SK-N-MC (cell line): Measurements from ENCODE around the gene PPIH.
A peak's percentile ranks its signal among the peaks of the same experiment; 100 is the strongest.

Experiments
- DNase-seq: peaks from one replicate; pipeline ENCODE4 v3.0.0-alpha.2; 2011; ENCODE audit warnings: low read depth, low spot score
- H3K27ac ChIP-seq: fragments of 200-600 bp; sonication (generic); 2 replicates; pipeline ENCODE4 v1.5.1; 2016; ENCODE audit warnings: mixed run types
- H3K36me3 ChIP-seq: fragments of 200-600 bp; sonication (generic); 2 replicates; pipeline ENCODE4 v1.6.1; 2017; ENCODE audit warnings: antibody characterized with exemption, low read length, mixed read lengths; ENCODE audit not compliant: insufficient read depth
- H3K4me3 ChIP-seq: fragments of 200-600 bp; sonication (generic); 2 replicates; pipeline ENCODE4 v1.5.1; 2016
- H3K9ac ChIP-seq: fragments of 200-600 bp; sonication (generic); 2 replicates; pipeline ENCODE4 v1.8.0; 2017; ENCODE audit warnings: mixed run types, mixed read lengths; ENCODE audit not compliant: insufficient read length
- H3K9me3 ChIP-seq: fragments of 200-600 bp; sonication (generic); 2 replicates; pipeline ENCODE4 v1.6.1; 2017; ENCODE audit warnings: low read depth, mild to moderate bottlenecking, antibody characterized with exemption, low read length, moderate library complexity, mixed read lengths
- EZH2 ChIP-seq: fragments of 200-600 bp; sonication (generic); IDR thresholded peaks from one replicate; pipeline ENCODE4 v1.6.1; 2017; ENCODE audit warnings: antibody characterized with exemption
- FOXP2 ChIP-seq: optimal IDR thresholded peaks from 2 replicates; pipeline ENCODE3; 2011; ENCODE audit warnings: mild to moderate bottlenecking, moderate library complexity; ENCODE audit not compliant: insufficient read depth; ENCODE audit errors: extremely low read length, control extremely low read depth
- POLR2AphosphoS5 ChIP-seq: IDR thresholded peaks from 2 replicates; pipeline ENCODE4 v1.6.1; 2012; ENCODE audit warnings: mild to moderate bottlenecking, low read depth, low read length, borderline replicate concordance

PPIH gene

DNA sequence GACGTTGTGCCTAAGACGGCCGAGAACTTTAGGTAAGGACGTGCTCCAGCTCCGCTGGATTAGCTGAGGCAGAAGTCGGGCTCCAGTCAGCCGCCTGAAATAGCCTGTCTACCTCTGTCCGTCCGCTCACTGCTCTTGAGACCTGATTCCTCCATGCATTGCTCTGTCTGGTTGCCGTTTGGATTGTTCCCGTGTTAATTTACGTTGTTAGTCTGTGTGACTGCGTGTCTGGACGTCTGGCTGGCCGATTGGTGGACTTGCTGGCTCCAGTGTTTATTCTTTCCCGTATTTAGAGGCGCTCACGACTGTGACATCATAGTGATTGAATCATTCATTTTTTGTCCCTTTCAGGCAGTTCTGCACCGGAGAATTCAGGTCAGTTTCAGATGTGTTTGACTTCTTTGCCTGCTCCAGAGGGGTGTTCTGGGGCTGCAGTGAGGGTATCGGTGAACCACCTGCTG is 684 bp downstream of the PPIH start:
- no peak for DNase-seq
- H3K9ac ChIP-seq: peak overlapping the region; percentile 79
- no peak overlapping the region for H3K27ac ChIP-seq
- H3K9me3 ChIP-seq: no peaks in the 10 kb centered on the region
- peaks cover 38% of the 10 kb centered on the region for H3K36me3 ChIP-seq
- TF ChIP-seq FOXP2 (no peak), POLR2AphosphoS5 (no peak), EZH2 (no peak)
- peak overlapping the region; percentile 91 for H3K4me3 ChIP-seq

DNA sequence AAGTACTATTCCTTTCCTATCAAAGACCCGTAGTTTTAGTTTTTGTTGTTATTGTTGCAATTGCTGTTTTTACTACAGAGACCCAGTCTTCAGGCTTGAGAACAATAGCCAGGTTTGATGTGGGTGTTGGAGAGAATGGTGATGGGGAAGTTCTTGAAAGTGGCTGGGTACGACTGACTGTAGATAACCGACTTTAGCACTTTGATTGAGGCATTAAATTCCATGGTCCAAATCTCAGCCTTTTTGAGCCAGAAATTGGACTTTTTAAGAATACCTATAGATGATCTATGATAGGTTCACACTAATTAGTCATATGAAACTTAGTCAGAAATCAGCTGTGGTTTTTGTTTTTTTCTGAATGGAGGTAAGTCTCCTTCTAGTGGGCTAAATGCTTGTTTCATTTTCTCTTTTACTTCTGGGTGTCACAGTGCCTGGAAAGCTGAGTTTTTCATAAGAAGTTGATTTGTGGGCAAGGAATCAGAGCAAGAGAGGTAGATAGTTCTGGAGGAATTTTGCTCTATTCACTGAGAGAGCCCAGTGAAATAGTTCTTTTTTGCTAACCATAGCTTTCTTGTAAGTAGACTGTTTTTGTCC is 2.8 kb downstream of the PPIH start:
- no peak for DNase-seq
- Histone ChIP-seq H3K27ac (no peak overlapping the region), H3K9me3 (no peaks in the 10 kb centered on the region), H3K9ac (no peak overlapping the region), H3K4me3 (no peak overlapping the region), H3K36me3 (peaks cover 58% of the 10 kb centered on the region)
- TF ChIP-seq FOXP2 (no peak), EZH2 (no peak), POLR2AphosphoS5 (no peak)

DNA sequence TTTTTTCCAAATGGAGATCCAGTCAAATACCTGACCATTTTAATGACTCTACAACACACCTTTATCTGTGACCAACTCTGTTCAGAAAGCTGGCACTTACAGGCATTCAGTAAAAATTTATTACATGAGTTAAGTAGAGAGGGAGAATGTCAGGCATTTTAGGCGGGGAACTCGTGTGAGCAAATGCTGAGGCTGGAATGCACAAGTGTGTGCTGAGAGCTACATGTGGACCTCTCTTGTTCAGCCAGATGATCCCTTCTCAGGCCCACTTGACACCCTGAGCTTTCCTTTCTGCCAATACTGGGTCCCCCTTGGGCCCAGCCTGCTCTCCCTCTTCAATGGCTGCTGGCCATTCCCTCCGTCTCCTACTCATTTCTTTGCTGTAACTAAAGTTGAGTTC is 11.7 kb downstream of the PPIH start:
- TF ChIP-seq POLR2AphosphoS5 (no peak), FOXP2 (no peak), EZH2 (no peak)
- Histone ChIP-seq H3K9me3 (no peaks in the 10 kb centered on the region), H3K9ac (no peak overlapping the region), H3K4me3 (no peak overlapping the region), H3K36me3 (peaks cover 70% of the 10 kb centered on the region), H3K27ac (no peak overlapping the region)
- no peak for DNase-seq

GRCh38 chr1:42670425-42670824 is 12.2 kb downstream of the PPIH start:
- DNase-seq: no peak
- Histone ChIP-seq H3K27ac (no peak overlapping the region), H3K9me3 (no peaks in the 10 kb centered on the region), H3K4me3 (no peak overlapping the region), H3K9ac (no peak overlapping the region), H3K36me3 (peaks cover 70% of the 10 kb centered on the region)
- TF ChIP-seq POLR2AphosphoS5: no peak
- no peak for TF ChIP-seq FOXP2
- TF ChIP-seq EZH2: no peak

DNA sequence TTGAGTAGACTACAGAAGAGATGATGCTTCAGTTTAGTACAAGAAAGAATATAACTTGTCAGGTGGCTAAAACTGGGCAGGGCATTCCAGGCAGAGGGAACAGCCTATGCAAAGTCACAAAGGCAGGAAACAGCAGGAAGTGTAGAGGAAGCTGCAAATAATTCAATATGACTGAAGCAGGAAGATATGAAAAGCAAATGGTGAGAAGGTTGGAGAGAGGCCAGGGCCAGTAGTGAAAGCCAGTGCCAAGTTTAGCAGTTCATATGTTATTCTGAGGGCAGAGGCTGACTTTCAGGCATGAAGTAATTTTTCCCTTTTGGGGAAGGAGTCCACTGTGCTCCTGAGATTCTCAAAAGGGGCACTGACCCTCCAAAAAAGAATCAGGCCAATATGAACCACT is 16.0 kb downstream of the PPIH start:
- no peak overlapping the region for H3K4me3 ChIP-seq
- H3K9me3 ChIP-seq: no peaks in the 10 kb centered on the region
- peaks cover 40% of the 10 kb centered on the region for H3K36me3 ChIP-seq
- DNase-seq: no peak
- H3K9ac ChIP-seq: no peak overlapping the region
- TF ChIP-seq EZH2: no peak
- no peak overlapping the region for H3K27ac ChIP-seq

- no peak overlapping the region for H3K9ac ChIP-seq
- H3K4me3 ChIP-seq: no peak overlapping the region
- DNase-seq: no peak
- H3K27ac ChIP-seq: no peak overlapping the region
- peaks cover 40% of the 10 kb centered on the region for H3K36me3 ChIP-seq
- TF ChIP-seq POLR2AphosphoS5 (no peak), EZH2 (no peak), FOXP2 (no peak)
- no peaks in the 10 kb centered on the region for H3K9me3 ChIP-seq
Observed at GRCh38 chr1:42674682-42675081, 16.5 kb downstream of the PPIH start.

DNA sequence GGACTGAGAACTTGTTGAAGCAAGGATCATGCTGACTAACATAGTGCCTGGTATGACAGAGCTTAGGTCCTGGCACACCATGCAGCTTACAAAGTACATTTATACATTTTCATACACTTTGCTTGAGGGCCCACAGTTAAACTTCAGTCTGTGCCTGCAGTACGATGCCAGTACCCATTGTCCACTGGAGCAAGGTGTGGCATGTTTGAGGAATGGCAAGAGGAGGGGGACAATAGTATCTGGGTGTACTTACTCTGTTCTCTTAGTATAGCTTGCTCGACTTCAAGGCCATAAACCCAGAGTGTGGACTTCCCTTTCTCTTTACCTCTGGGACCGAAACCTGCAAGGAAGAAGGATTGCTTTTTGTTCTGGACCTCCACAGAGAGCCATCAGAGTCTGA is 17.2 kb downstream of the PPIH start:
- Histone ChIP-seq H3K9ac (no peak overlapping the region), H3K9me3 (no peaks in the 10 kb centered on the region), H3K27ac (no peak overlapping the region), H3K4me3 (no peak overlapping the region), H3K36me3 (peaks cover 33% of the 10 kb centered on the region)
- TF ChIP-seq EZH2: no peak
- no peak for TF ChIP-seq FOXP2
- no peak for DNase-seq

GRCh38 chr1:42676534-42677087 is 18.4 kb downstream of the PPIH start:
- no peak for DNase-seq
- Histone ChIP-seq H3K9me3 (no peaks in the 10 kb centered on the region), H3K9ac (no peak overlapping the region), H3K36me3 (peaks cover 32% of the 10 kb centered on the region), H3K27ac (no peak overlapping the region), H3K4me3 (no peak overlapping the region)
- TF ChIP-seq EZH2 (no peak), POLR2AphosphoS5 (no peak), FOXP2 (no peak)

DNA sequence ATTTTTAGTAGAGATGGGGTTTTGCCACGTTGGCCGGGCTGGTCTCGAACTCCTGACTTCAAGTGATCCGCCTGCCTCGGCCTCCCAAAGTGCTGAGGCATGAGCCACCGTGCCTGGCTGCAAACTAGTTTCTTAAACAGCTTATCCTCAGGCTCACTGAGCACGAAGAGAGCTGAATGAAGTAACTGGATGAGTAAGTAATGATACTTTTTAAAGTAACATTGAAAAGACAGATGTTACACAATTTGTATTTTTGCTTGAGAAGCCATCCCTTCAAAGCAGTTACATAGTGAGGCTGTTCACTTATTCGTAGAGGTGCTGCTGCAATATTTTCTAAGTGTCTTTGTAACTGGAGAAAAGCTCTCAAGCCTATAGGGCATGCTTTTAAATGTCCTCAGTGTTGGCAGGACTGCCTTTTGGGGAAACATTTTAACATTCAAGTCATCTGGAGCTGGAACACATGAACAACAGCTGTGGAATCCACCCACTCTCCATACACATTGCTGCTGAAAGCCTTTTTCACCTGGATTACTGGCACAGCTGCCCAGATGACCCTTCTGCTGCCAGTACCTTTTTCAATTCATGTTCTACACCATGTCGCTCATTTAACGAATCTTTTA is 21.3 kb downstream of the PPIH start:
- TF ChIP-seq FOXP2 (no peak), POLR2AphosphoS5 (no peak), EZH2 (no peak)
- no peak overlapping the region for H3K9ac ChIP-seq
- H3K4me3 ChIP-seq: no peak overlapping the region
- no peak for DNase-seq
- H3K27ac ChIP-seq: no peak overlapping the region
- peaks cover 28% of the 10 kb centered on the region for H3K36me3 ChIP-seq
- no peaks in the 10 kb centered on the region for H3K9me3 ChIP-seq
